Central memory CD4-positive, alpha-beta T cell (primary cell): Measurements from ENCODE around the gene RTN4RL1.

Experiments
- DNase-seq: peaks from one replicate; pipeline ENCODE4 v3.0.0; 2022

RTN4RL1 gene

DNA sequence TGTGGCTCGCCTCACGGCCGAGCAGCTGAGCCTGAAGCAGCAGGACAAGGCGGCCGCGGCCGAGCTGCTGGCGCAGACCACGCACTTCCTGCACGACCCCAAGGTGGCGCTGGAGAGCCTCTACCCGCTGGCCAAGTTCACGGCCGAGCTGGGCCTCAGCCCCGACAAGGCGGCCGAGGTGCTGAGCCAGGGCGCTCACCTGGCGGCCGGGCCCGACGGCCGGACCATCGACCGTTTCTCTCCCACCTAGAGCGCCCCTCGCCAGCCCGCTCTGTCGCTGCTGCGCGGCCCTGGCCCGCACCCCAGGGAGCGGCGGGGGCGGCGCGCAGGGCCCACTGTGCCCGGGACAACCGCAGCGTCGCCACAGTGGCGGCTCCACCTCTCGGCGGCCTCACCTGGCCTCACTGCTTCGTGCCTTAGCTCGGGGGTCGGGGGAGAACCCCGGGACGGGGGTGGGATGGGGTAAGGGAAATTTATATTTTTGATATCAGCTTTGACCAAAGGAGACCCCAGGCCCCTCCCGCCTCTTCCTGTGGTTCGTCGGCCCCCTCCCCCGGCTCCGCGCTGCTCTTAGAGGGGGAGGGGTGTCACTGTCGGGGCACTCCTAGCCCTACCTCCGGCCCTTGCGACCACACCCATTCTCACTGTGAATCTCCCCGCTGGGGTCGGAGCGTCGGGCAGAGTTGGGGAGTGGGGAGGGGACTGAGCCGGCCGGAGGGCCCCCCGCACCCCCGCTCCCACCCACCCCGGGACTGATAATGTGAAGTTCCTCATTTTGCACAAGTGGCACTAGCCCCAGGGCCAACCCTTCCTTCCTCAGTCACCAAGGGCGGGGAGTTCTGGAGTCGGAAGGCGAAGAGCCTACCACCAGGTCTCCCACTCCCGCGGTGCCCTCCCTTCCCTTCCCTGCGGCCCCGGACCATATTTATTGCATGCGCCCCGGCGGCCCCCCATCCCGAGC is 33.7 kb upstream of the RTN4RL1 start:
- DNase-seq, result peak; percentile 42

DNA sequence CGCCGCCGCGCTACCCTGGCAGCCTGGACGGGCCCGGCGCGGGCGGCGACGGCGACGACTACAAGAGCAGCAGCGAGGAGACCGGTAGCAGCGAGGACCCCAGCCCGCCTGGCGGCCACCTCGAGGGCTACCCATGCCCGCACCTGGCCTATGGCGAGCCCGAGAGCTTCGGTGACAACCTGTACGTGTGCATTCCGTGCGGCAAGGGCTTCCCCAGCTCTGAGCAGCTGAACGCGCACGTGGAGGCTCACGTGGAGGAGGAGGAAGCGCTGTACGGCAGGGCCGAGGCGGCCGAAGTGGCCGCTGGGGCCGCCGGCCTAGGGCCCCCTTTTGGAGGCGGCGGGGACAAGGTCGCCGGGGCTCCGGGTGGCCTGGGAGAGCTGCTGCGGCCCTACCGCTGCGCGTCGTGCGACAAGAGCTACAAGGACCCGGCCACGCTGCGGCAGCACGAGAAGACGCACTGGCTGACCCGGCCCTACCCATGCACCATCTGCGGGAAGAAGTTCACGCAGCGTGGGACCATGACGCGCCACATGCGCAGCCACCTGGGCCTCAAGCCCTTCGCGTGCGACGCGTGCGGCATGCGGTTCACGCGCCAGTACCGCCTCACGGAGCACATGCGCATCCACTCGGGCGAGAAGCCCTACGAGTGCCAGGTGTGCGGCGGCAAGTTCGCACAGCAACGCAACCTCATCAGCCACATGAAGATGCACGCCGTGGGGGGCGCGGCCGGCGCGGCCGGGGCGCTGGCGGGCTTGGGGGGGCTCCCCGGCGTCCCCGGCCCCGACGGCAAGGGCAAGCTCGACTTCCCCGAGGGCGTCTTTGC is 32.8 kb upstream of the RTN4RL1 start:
- DNase-seq, result no peak

DNA sequence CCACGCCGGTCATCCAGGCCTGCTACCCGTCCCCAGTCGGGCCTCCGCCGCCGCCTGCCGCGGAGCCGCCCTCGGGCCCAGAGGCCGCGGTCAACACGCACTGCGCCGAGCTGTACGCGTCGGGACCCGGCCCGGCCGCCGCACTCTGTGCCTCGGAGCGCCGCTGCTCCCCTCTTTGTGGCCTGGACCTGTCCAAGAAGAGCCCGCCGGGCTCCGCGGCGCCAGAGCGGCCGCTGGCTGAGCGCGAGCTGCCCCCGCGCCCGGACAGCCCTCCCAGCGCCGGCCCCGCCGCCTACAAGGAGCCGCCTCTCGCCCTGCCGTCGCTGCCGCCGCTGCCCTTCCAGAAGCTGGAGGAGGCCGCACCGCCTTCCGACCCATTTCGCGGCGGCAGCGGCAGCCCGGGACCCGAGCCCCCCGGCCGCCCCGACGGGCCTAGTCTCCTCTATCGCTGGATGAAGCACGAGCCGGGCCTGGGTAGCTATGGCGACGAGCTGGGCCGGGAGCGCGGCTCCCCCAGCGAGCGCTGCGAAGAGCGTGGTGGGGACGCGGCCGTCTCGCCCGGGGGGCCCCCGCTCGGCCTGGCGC is 32.1 kb upstream of the RTN4RL1 start:
- DNase-seq, result no peak

DNA sequence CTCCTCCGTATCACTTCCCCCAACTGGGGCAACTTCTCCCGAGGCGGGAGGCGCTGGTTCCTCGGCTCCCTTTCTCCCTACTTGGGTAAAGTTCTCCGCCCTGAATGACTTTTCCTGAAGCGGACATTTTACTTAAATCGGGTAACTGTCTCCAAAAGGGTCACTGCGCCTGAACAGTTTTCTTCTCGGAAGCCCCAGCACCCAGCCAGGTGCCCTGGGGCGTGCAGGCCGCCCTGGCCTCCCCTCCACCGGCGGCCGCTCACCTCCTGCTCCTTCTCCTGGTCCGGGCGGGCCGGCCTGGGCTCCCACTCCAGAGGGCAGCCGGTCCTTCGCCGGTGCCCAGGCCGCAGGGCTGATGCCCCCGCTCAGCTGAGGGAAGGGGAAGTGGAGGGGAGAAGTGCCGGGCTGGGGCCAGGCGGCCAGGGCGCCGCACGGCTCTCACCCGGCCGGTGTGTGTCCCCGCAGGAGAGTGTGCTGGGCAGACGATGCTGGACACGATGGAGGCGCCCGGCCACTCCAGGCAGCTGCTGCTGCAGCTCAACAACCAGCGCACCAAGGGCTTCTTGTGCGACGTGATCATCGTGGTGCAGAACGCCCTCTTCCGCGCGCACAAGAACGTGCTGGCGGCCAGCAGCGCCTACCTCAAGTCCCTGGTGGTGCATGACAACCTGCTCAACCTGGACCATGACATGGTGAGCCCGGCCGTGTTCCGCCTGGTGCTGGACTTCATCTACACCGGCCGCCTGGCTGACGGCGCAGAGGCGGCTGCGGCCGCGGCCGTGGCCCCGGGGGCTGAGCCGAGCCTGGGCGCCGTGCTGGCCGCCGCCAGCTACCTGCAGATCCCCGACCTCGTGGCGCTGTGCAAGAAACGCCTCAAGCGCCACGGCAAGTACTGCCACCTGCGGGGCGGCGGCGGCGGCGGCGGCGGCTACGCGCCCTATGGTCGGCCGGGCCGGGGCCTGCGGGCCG is 31.4 kb upstream of the RTN4RL1 start:
- DNase-seq, result peak; percentile 55

DNA sequence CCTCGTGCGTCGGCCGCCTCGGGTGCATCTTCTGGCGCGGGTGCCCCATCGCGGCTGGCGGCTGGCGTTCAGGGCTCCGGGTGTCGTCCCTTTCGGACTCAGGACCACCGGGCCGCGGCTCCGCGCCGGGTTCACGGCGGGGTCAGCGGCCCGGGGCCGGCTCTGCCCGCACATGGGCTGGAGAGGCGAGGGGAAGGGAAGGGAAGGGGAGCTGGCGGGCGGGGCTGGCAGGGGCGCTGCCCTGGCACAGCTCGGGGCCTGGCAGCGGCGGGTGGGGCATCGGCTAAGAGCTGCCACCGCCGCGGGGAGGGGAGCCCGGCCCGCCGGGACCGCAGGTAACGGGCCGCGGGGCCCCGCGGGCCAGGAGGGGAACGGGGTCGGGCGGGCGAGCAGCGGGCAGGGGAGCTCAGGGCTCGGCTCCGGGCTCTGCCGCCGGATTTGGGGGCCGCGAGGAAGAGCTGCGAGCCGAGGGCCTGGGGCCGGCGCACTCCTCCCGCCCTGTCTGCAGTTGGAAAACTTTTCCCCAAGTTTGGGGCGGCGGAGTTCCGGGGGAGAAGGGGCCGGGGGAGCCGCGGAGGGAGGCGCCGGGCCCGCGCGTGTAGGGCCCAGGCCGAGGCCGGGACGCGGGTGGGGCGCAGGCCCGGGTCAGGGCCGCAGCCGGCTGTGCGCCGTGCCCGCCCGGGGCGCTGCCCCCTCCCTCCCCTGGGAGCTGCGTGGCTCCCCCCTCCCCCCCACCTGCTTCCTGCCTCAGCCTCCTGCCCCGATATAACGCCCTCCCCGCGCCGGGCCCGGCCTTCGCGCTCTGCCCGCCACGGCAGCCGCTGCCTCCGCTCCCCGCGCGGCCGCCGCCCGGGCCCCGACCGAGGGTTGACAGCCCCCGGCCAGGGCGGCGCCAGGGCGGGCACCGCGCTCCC is 30.4 kb upstream of the RTN4RL1 start:
- no peak for DNase-seq

DNA sequence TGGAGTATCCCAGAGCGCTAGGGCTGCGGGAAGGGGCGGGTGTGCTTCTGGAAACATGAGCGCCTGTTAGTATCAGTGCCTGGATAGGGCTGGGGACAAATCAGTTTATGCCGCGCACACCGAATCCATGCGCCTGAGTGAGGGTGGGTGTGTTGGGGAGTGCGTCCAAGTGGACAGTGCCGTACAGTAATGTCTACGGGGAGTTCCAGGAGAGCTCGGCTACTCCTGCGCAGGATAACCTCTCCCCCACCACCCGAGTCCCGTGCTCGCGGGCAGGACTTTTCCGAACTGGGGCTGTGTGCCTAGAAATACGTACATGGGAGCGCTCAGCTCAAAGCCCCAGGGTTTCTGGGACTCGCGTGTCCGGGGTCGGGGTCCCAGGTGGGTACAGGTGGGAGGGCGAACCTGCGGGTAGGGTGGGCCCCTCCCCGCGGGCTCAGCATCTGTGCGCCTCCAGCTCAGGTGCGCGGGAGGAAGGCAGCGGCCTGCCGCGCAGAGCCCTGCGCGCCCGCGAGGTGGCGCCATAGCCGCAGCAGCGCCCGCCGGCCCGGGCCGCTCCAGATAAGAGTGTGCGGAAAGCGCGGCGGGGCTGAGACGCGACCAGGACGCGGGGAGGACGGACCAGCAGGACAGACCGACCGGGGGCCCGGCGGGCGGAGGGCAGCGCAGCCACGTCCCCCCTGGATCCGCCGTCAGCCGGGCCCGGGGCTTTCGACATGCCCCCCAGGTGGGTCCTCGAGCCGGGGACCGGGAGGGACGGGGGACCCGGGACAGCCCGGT is 29.6 kb upstream of the RTN4RL1 start, which contains the start of gene HIC1:
Gene HIC1, plus strand, starts transcription at position 592 of the 780 bp plus-strand sequence. CDS start 1,588 bp downstream, outside the sequence.
- DNase-seq, result peak; percentile 77

DNA sequence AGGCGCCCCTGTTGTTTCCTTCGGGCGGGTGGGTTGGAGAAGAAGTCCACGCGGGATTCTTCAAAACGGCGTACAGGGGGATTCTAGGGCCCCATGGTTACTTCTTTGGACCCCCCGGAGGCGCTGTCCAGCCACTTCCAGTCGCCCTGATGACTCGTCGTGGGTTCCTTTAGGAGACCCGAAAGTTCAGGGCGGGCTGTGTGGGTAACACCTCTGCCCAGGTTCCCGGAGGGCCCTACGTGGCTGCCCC is 29.1 kb upstream of the RTN4RL1 start:
- no peak for DNase-seq

DNA sequence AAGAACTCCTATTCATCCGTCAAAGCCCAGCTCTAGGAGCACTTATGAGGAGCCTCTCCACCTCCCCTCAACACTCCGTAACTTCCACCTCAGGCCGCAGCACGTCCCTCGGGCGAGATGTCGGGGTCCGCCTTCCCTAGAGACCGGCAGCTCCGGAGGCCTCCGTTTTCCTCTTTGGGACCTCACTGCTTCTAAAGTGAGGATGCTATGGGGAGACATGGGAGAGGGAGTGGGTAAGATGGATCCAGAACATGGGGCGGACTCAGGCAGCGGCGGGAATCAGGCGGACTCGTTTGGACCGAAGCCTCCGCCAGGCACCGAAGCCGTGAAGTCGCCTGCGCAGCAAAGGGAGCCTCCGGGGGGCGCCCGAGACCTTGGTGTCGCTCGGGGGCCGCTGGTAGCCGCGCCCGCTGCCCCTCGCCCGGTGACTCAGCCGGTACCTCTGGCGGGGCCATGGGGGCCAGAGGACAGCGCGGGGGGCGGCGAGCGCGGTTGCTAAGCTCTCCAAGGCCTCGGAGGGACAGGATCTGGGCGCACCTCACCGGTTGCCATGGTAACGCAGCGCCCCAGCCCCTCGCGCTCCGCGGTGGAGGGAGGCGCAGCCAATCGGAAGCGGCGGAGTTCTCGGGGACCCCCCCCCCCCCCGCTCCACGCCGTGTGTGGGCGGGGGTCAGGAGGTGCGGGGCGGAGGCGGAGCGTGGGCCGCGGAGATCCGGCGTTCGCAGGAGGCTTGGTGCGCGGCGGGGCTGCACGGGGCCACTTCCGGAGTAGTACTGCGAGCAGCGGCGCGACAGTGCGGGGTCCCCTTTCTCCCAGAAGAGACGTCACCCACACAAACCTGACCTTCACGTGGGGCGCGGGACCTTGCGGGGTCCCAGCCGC is 28.5 kb upstream of the RTN4RL1 start:
- peak; percentile 77 for DNase-seq

DNA sequence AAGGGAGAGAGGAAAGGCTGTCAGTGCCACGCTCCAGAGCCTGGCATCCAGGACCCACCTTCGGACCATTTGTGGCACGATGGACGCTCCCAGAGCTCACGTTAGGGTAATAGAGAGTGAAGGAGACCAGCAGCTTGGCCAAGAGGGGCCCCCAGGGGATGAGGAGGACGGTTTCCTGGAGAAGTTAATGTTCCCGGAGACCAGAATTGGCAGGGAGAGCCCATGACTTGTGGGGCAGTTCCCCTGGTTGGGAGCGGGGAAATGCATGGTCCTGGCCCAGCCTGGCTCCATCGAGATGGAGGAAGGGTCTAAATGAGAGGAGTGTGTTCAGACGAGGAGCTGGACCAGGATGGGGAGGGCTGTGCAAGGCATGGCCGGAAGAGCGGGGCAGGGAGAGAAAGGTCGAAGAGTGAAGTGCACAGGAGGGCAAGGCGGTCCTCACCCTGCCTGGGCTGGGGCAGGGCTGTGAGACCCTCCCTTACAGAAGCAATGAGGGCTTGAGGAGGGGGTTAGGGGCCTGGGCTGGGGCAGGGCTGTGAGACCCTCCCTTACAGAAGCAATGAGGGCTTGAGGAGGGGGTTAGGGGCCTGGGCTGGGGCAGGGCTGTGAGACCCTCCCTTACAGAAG is 26.9 kb upstream of the RTN4RL1 start:
- no peak for DNase-seq

DNA sequence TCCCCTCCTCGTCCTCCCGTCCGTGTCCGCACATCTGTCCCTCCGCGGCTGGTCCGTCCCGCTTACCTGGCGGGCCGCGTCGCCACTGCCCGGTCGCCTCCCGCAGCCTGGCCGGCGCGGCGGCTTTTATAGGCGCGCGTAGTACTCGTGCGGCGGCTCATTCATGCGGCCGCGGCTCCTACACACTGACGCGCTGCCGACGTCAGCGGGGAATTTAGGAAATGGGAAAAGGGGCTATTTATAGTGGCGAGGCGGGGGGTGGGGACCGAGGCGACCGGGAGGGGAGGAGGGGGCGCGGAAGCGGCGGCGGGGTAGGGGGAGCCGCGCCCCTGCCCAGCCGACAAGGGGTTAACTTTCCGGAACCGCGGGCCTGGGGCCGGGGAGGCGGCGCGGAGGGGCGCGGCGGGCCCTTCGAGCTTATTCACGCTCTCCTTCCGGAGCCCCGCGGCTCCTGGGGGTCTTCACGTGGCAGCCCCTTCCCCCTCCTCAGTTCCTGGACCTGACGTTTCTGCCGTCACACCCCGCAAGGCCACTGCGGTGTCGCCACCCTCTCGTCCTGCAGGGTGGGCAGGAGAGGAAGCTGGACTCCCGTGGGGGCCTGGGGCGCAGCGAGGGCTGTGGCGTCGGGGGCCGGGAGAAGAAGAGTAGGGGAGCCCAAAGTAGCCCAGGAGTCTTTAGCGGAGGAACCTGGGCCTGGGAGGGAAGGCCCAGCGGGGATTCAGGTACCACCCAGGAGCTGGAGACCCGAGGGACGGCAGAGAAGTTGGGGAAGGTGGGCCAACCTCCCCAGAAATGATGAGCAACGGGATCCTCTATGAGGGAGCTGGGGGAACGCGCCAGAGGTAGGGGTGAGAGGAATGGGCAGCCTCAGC is 26.2 kb upstream of the RTN4RL1 start:
- DNase-seq, result no peak

DNA sequence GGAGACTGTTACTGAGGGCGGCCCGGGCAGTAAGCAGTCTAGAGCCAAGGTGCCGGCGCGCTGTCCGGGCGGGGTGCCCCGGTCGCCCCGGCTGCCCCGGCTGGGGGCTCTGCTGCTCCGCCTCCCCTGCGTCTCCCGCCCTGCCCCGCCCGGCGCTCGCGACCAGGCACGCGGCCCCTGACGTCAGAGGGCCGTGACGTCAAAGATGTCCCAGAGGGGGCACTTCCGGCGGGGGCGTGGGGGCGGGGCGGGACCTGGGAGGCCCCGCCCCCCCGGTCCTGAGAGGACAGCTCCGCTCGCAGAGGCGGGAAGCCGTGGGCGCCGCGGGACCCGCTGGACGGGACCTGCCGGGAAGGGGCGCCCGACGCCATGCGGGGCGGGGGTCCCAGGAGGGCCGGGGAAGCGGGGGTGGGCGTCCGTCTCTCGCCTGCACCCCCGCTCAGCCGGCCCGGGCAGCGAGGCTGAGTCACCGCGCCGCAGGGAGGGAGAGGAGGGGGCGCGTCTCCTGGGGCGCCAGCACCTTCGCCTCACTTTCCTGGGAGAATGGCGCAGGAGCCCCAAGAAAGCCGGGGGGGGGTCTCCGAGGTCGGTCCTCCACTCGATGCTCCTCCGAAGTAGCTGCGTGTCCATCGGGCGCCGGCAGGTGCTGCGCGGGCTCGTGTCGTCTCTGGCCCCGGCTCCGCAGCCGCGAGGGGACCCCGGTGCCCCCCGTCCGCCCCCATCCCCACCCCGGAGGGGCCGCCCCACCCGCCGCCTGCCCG is 25.3 kb upstream of the RTN4RL1 start:
- peak; percentile 71 for DNase-seq

DNA sequence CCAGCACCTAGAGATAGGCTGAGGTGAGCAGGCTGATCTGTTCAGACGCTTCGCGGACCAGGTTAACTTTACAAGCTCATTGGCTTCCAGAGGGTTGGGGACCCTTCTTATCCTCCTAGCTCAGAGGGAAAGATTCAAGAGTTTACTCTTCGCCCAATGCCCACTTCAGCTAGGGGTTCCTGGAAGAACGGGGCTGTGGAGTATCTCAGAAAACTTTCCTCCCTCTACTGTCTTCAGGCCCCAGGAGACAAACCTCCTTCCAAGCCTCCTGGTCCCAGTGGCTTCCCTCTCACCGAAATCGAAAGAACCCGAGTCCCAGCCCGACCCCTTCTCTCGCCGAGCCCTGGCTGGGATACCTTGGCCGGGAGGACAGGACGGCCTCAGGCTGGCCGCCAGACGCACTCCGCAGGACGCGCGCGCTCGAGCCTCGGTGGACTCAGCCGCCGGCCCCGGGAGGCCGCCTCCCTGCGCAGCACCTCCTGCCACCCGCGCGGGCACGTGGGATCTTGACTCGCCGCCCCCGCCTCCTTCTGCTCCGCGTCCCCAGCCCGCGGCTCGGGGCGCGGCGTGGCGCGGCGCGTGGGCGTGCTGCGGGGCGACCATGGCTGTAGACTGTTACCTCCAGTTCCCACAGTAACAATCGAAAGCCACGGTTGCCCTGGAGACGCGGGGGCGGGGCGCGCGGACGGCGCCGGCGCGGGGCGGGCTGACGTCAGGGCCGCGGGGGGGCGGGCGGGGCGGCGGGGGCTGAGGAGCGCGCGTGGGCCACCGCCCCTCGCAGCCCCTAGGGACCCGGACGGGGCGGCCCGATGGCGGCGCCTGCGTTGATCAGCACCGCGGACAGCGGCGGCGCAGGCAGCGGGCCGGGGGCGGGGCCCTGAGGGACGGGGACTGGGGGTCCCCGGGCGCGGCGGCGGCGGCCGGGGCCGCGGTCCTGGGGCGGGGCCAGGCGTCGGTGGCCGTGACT is 24.5 kb upstream of the RTN4RL1 start:
- DNase-seq, result peak; percentile 93

DNA sequence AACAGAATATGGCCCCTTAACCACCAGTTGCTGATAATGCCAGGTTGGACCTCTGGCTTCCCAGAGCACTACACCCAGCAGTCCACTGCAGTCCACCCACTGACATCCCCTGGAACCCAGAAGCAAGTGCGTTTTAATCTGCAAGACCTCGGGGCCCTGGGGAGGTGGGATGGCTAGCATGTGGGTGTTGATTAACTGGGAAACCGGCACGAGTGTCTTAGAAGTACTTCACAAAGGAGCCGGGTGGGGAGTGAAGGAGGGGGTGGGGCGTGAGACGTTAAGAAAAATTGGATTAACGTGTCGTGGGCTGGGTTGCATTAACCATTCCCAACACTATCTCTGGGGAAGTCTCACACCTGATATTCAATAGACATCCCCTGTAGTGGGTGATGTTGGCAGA is 23.7 kb upstream of the RTN4RL1 start:
- DNase-seq, result no peak

DNA sequence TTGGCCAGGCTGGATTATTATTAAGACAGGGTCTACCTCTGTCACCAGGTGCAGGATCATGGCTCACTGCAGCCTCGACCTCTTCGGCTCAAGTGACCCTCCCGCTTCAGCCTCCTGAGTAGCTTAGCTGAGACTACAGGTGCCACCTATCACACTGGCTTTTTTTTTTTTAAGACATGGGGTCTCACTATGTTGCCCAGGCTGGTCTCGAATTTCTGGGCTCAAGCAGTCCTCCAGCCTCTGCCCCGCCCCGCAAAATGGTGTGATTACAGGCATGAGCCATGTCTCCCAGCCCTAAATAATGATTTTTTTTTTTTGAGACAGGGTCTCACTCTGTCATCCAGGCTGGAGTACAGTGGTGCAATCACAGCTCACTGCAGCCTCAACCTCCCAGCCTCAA is 22.5 kb upstream of the RTN4RL1 start:
- DNase-seq, result no peak

DNA sequence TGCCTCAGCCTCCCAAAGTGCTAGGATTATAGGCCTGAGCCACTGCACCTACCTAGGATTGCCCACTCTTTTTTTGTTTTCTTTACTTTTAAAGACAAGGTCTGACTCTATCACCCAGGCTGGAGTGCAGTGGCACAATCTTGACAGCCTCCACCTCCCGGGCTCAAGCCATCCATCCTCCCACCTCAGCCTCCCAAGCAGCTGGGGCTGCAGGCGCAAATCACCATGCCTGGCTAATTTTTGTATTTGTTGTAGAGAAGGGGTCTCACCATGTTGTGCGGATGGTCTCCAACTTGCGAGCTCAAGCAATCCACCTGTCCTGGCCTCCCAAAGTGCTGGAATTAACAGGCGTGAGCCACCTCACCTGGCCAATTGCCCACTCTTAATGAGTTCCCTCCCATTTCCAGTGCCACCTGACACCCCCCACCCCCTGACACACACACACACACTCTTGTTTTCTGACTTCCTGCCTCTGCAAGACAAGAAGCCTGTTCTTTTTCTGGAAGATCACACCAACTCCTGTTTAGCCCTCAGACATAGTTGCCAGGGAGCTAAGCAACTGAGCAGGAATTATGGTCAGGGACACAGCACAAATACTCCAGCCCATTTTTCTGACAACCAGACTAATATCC is 19.2 kb upstream of the RTN4RL1 start:
- no peak for DNase-seq
